KMS-11 (cell line): ENCODE results near the gene USP36.

Experiments used
- H2AFZ ChIP-seq: fragments of 200-600 bp; sonication (generic); 2 replicates; pipeline ENCODE4 v1.6.1; 2016; ENCODE audit warnings: antibody characterized with exemption, mixed run types, low read depth
- H3K27ac ChIP-seq: fragments of 200-600 bp; sonication (generic); 2 replicates; pipeline ENCODE4 v1.6.1; 2016; ENCODE audit warnings: mild to moderate bottlenecking, mixed run types
- H3K27me3 ChIP-seq: fragments of 200-600 bp; sonication (generic); 2 replicates; pipeline ENCODE4 v1.6.1; 2017; ENCODE audit warnings: mild to moderate bottlenecking, low read depth, mixed run types, moderate library complexity; ENCODE audit not compliant: insufficient read depth
- H3K36me3 ChIP-seq: fragments of 200-600 bp; sonication (generic); 2 replicates; pipeline ENCODE4 v1.6.1; 2017; ENCODE audit warnings: mild to moderate bottlenecking, mixed run types; ENCODE audit not compliant: insufficient read depth
- H3K4me1 ChIP-seq: fragments of 200-600 bp; sonication (generic); 2 replicates; pipeline ENCODE4 v1.6.1; 2016; ENCODE audit warnings: mild to moderate bottlenecking, low read depth, mixed run types; ENCODE audit not compliant: poor library complexity, severe bottlenecking
- H3K4me2 ChIP-seq: fragments of 200-600 bp; sonication (generic); 2 replicates; pipeline ENCODE4 v1.7.0; 2016; ENCODE audit warnings: mild to moderate bottlenecking, mixed run types
- H3K4me3 ChIP-seq: fragments of 200-600 bp; sonication (generic); IDR thresholded peaks from 2 replicates; pipeline ENCODE4 v1.6.1; 2017; ENCODE audit warnings: low read depth, low read length, mixed read lengths; ENCODE audit not compliant: insufficient read depth
- H3K79me2 ChIP-seq: fragments of 200-600 bp; sonication (generic); 2 replicates; pipeline ENCODE4 v1.6.1; 2016; ENCODE audit warnings: low read depth, mixed run types; ENCODE audit not compliant: insufficient read depth
- H3K9ac ChIP-seq: fragments of 200-600 bp; sonication (generic); 2 replicates; pipeline ENCODE4 v1.6.1; 2016; ENCODE audit warnings: mild to moderate bottlenecking, mixed run types
- H4K20me1 ChIP-seq: fragments of 200-600 bp; sonication (generic); 2 replicates; pipeline ENCODE4 v1.6.1; 2016; ENCODE audit warnings: mild to moderate bottlenecking, mixed run types; ENCODE audit not compliant: insufficient read depth
- TF ChIP-seq, protein P1 (sequence below): fragments of 200-600 bp; sonication (generic); conservative IDR thresholded peaks from 2 replicates; pipeline ENCODE4 v1.6.1; 2017; ENCODE audit warnings: low read depth, mild to moderate bottlenecking, antibody characterized with exemption, low read length, moderate library complexity, mixed read lengths

USP36 gene

DNA sequence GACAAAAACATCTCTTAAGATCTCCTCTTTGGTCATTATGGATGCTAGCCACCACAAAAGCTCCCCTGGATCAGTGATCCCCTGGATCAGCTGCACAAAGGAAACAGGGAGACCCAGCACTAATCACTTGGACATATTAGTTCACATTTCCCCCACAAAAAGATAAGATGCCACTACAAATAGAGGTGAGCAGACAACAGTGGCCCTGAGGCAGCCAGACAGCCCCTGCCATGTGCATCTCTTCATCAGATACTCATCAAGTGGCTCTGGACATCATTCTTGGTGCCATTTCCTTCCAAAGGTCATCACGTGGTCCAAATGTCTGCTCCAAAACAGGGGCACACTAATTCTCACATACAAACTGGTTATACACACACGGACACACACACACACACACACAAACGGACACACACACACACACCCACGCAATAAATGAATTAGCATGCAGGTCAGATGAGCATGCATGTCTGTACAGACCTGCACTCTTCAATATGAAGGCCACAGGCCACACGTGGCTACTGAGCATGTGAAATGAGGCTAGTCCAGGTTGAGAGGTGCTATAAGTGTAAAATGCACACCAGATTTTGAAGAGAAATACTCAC is 4.1 kb downstream of the USP36 start:
- Histone ChIP-seq H3K27me3 (no peaks in the 10 kb centered on the region), H3K4me1 (peaks cover 16% of the 10 kb centered on the region), H3K9ac (no peak overlapping the region), H3K4me3 (no peak overlapping the region), H3K4me2 (no peak overlapping the region), H3K27ac (no peak overlapping the region), H2AFZ (no peak overlapping the region), H4K20me1 (peaks cover 10% of the 10 kb centered on the region; the same call in 1 of the 2 replicates), H3K36me3 (peaks cover 42% of the 10 kb centered on the region; the same call in 1 of the 2 replicates), H3K79me2 (peaks cover 82% of the 10 kb centered on the region)
- TF ChIP-seq, protein P1, sequence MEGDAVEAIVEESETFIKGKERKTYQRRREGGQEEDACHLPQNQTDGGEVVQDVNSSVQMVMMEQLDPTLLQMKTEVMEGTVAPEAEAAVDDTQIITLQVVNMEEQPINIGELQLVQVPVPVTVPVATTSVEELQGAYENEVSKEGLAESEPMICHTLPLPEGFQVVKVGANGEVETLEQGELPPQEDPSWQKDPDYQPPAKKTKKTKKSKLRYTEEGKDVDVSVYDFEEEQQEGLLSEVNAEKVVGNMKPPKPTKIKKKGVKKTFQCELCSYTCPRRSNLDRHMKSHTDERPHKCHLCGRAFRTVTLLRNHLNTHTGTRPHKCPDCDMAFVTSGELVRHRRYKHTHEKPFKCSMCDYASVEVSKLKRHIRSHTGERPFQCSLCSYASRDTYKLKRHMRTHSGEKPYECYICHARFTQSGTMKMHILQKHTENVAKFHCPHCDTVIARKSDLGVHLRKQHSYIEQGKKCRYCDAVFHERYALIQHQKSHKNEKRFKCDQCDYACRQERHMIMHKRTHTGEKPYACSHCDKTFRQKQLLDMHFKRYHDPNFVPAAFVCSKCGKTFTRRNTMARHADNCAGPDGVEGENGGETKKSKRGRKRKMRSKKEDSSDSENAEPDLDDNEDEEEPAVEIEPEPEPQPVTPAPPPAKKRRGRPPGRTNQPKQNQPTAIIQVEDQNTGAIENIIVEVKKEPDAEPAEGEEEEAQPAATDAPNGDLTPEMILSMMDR: no peak

DNA sequence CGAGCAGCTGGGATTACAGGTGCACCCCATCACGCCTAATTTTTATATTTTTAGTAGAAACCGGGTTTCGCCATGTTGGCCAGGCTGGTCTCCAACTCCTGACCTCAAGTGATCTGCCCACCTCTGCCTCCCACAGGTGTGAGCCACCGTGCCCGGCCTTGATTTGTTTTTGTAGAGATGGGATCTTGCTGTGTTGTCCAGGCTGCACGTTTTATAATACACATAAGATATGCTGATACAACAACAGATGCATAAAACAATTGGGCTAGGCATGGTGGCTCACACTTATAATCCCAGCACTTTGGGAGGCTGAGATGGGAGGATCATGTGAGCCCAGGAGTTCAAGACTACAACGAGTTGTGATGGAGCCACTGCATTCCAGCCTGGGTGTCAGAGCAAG is 6.0 kb downstream of the USP36 start:
- peaks cover 13% of the 10 kb centered on the region for H3K4me1 ChIP-seq
- peaks cover 91% of the 10 kb centered on the region for H3K79me2 ChIP-seq
- H2AFZ ChIP-seq: no peak overlapping the region
- no peaks in the 10 kb centered on the region for H3K27me3 ChIP-seq
- no peak overlapping the region for H3K9ac ChIP-seq
- peaks cover 47% of the 10 kb centered on the region; the same call in 1 of the 2 replicates for H3K36me3 ChIP-seq
- peaks cover 10% of the 10 kb centered on the region; the same call in 1 of the 2 replicates for H4K20me1 ChIP-seq
- H3K4me2 ChIP-seq: no peak overlapping the region
- H3K27ac ChIP-seq: no peak overlapping the region
- no peak overlapping the region for H3K4me3 ChIP-seq
- TF ChIP-seq, protein P1: no peak

DNA sequence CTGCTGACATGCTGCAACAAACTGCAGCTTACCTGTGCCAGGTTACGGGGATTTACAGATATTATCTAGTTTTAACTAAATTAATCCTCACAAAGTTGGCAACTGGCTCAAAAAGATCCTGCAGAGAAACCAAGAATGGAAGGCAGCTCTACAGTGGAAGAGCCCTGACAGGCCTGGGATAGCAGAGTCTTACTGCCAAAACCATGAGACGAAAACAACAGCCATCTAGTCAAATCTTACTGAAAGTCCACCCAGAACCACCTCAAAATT is 8.1 kb downstream of the USP36 start:
- H3K36me3 ChIP-seq: peaks cover 45% of the 10 kb centered on the region; the same call in 1 of the 2 replicates
- H3K4me2 ChIP-seq: no peak overlapping the region
- H3K4me1 ChIP-seq: no peaks in the 10 kb centered on the region
- no peak overlapping the region for H3K4me3 ChIP-seq
- H3K27ac ChIP-seq: no peak overlapping the region
- peaks cover 75% of the 10 kb centered on the region for H3K79me2 ChIP-seq
- no peaks in the 10 kb centered on the region for H4K20me1 ChIP-seq
- H3K9ac ChIP-seq: no peak overlapping the region
- no peak overlapping the region for H2AFZ ChIP-seq
- H3K27me3 ChIP-seq: no peaks in the 10 kb centered on the region
- TF ChIP-seq, protein P1: no peak

DNA sequence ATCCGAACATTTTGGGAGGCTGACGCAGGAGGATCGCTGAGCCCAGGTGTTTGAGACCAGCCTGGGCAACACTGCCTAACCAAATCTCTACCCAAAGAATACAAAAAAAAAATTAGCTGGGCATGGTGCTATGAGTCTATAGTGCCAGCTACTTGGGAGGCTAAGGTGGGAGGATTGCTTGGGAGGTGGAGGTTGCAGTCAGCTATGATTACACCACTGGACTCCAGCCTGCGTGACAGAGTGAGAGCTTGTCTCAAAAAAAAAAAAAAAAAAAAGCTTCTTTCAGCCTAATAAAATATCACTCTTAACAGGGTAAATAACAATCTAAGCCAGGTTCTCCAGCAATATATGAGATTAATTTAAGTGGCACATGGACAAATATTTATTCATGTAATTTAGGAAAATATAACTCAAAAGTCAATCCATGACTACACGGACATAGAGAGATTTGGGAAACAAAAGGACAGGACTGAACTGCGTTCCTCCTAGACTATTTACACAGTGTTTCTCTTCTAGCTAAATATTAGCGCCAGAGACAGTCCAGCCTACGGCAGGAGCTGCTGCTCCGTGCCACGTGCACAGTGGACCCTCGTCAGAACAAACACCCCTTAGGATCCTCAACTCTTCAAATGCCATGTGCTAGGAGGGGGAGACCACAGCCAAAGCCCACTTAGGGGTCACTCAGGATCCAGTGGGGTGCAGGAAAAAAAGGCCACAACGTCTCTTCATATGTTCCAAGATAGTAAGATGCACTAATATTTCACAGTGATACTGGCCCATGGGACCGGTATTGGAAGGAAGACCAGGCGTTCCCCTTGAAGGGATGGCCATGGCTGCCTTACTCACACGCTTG is 8.7 kb downstream of the USP36 start:
- no peaks in the 10 kb centered on the region for H3K27me3 ChIP-seq
- no peak overlapping the region for H3K9ac ChIP-seq
- peaks cover 69% of the 10 kb centered on the region; the same call in 1 of the 2 replicates for H3K79me2 ChIP-seq
- H3K4me2 ChIP-seq: no peak overlapping the region
- H3K4me1 ChIP-seq: no peaks in the 10 kb centered on the region
- H3K27ac ChIP-seq: no peak overlapping the region
- no peaks in the 10 kb centered on the region for H4K20me1 ChIP-seq
- H2AFZ ChIP-seq: no peak overlapping the region
- H3K36me3 ChIP-seq: peaks cover 39% of the 10 kb centered on the region; the same call in 1 of the 2 replicates
- H3K4me3 ChIP-seq: no peak overlapping the region
- TF ChIP-seq, protein P1: no peak
